HepG2 (cell line): ENCODE results near the gene GPR55. TPM values are rescaled to one million over a fixed set of nuclear protein-coding genes. Genes with fewer than 3 reads are reported as not detected.

Experiments
- ATAC-seq: fragments of 200-7000 bp; cut with Tn5 transposase; 3 replicates; pipeline ENCODE4 v1.9.1; 2020; ENCODE audit warnings: mild to moderate bottlenecking, moderate library complexity
- BruUV-seq: library from RNA; stranded (reverse); fragments of 400-500 nt; replicated peaks from 2 replicates; lab custom pipeline; 2021; lab: Mats Ljungman, UMichigan
- CTCF ChIA-PET: fragments of 300-600 bp; formaldehyde crosslinking; extraction: SDS; loops from one replicate; lab custom pipeline; 2021; ENCODE audit warnings: low total read pairs, inconsistent platforms, low intra/inter-chr PET ratio; lab: Yijun Ruan, JAX
- POLR2A ChIA-PET: fragments of 350-600 bp; sonication (Branson Sonifier 250); formaldehyde crosslinking; loops from one replicate; lab custom pipeline; 2020; ENCODE audit warnings: antibody characterized with exemption, inconsistent platforms; lab: Yijun Ruan, JAX
- DNase-seq: peaks from one replicate; pipeline ENCODE4 v3.0.0-alpha.2; 2015; ENCODE audit warnings: low spot score
- FAIRE-seq: peaks from 3 replicates; lab custom pipeline; 2011; peaks lifted over from hg19 to GRCh38; lab: Jason Lieb, UNC
- H2AFZ ChIP-seq: one replicate; pipeline ENCODE4 v1.6.1; 2011; ENCODE audit warnings: low read length, inconsistent platforms
- H3K27ac ChIP-seq: fragments of 300-600 bp; 3 replicates; pipeline ENCODE4 v1.8.0; 2011; ENCODE audit warnings: mixed run types, mild to moderate bottlenecking, mixed read lengths, low read length, inconsistent platforms; ENCODE audit not compliant: insufficient read depth; ENCODE audit errors: extremely low read length
- H3K27me3 ChIP-seq, 2 experiments: fragments of 200-600 bp in 1 of 2; 2 replicates in 1 of 2; 3 replicates in 1 of 2; pipeline versions ENCODE4 v1.6.0 to v1.8.0; 2011; ENCODE audit warnings: low read length in 2 of 2, mild to moderate bottlenecking in 2 of 2, moderate library complexity in 2 of 2, inconsistent platforms in 1 of 2; ENCODE audit not compliant: insufficient read depth in 2 of 2, control insufficient read depth in 1 of 2
- H3K36me3 ChIP-seq, 2 experiments: fragments of 200-600 bp in 1 of 2; replicated peaks in 1 of 2; 2 replicates in 1 of 2; 3 replicates in 1 of 2; pipeline versions ENCODE4 v1.5.1 to v1.8.0; 2011; ENCODE audit warnings: low read length in 2 of 2, inconsistent platforms in 1 of 2; ENCODE audit not compliant: insufficient read depth in 2 of 2, control insufficient read depth in 1 of 2
- H3K4me1 ChIP-seq: 2 replicates; pipeline ENCODE4 v1.5.1; 2012; ENCODE audit warnings: low read length, inconsistent platforms; ENCODE audit not compliant: insufficient read depth
- H3K4me2 ChIP-seq: 2 replicates; pipeline ENCODE4 v1.6.0; 2011; ENCODE audit warnings: low read depth, low read length, inconsistent platforms
- H3K4me3 ChIP-seq, 3 experiments: fragments of 200-600 bp in 1 of 3; sonication (generic), shearing (Covaris generic) in 1 of 3; replicated peaks in 1 of 3; 2 replicates each; pipeline ENCODE4 v1.5.1; 2011 to 2016; ENCODE audit warnings: low read length in 3 of 3, inconsistent platforms in 2 of 3, low read depth in 2 of 3, mild to moderate bottlenecking in 2 of 3, control low read depth in 1 of 3, mixed read lengths in 1 of 3; ENCODE audit not compliant: insufficient read depth in 1 of 3
- H3K79me2 ChIP-seq: one replicate; pipeline ENCODE4 v1.6.1; 2011; ENCODE audit warnings: low read length, inconsistent platforms; ENCODE audit not compliant: insufficient read depth
- H3K9ac ChIP-seq: 2 replicates; pipeline ENCODE4 v1.6.0; 2011; ENCODE audit warnings: mild to moderate bottlenecking, low read depth, low read length, inconsistent platforms; ENCODE audit not compliant: insufficient read depth
- H3K9me3 ChIP-seq: 2 replicates; pipeline ENCODE4 v1.5.1; 2012; ENCODE audit warnings: mild to moderate bottlenecking, low read length
- H4K20me1 ChIP-seq: 2 replicates; pipeline ENCODE4 v1.6.0; 2011; ENCODE audit warnings: inconsistent platforms, mild to moderate bottlenecking, low read length, moderate library complexity; ENCODE audit not compliant: insufficient read depth
- E2F5 ChIP-seq: sonication (generic); formaldehyde crosslinking; conservative IDR thresholded peaks from 2 replicates; pipeline ENCODE4 v1.4.0; 2020; ENCODE audit warnings: missing genetic modification reagents
- GATAD1 ChIP-seq: IDR thresholded peaks from 2 replicates; pipeline ENCODE4 v1.6.1; 2016; ENCODE audit warnings: missing genetic modification reagents, missing compliant biosample characterization
- KDM6A ChIP-seq: IDR thresholded peaks from 2 replicates; pipeline ENCODE4 v1.6.1; 2016; ENCODE audit warnings: low read depth
- MXD4 ChIP-seq: IDR thresholded peaks from 2 replicates; pipeline ENCODE4 v1.6.1; 2016; ENCODE audit warnings: mild to moderate bottlenecking, missing biosample characterization, missing genetic modification reagents
- NFYC ChIP-seq: IDR thresholded peaks from 2 replicates; pipeline ENCODE4 v1.6.1; 2016; ENCODE audit warnings: missing genetic modification reagents, missing compliant biosample characterization
- NR2F2 ChIP-seq: IDR thresholded peaks from 2 replicates; pipeline ENCODE4 v1.6.1; 2012; ENCODE audit warnings: low read depth, inconsistent platforms, borderline replicate concordance
- NR2F6 ChIP-seq, 2 experiments: IDR thresholded peaks; 2 replicates each; pipeline ENCODE4 v1.6.1; 2016; ENCODE audit warnings: antibody characterized with exemption in 1 of 2, mild to moderate bottlenecking in 1 of 2
- RXRB ChIP-seq: IDR thresholded peaks from 2 replicates; pipeline ENCODE4 v1.6.1; 2016; ENCODE audit warnings: borderline replicate concordance, missing genetic modification reagents, missing compliant biosample characterization
- ZBTB38 ChIP-seq: sonication (generic); formaldehyde crosslinking; IDR thresholded peaks from 2 replicates; pipeline ENCODE4 v1.5.1; 2020; ENCODE audit warnings: mild to moderate bottlenecking, missing genetic modification reagents
- ZFYVE20 ChIP-seq: sonication (generic); formaldehyde crosslinking; IDR thresholded peaks from 2 replicates; pipeline ENCODE4 v1.8.0; 2023; ENCODE audit warnings: low read depth, mild to moderate bottlenecking, moderate library complexity, missing genetic modification reagents, borderline replicate concordance
- ZNF556 ChIP-seq: sonication (generic); formaldehyde crosslinking; IDR thresholded peaks from 2 replicates; pipeline ENCODE4 v1.4.0; 2020; ENCODE audit warnings: mild to moderate bottlenecking, missing genetic modification reagents, borderline replicate concordance
- ZNF557 ChIP-seq: sonication (generic); formaldehyde crosslinking; IDR thresholded peaks from 2 replicates; pipeline ENCODE4 v1.4.0; 2020; ENCODE audit warnings: missing genetic modification reagents
- ZNF567 ChIP-seq: sonication (generic); formaldehyde crosslinking; IDR thresholded peaks from 2 replicates; pipeline ENCODE4 v1.8.1; 2023; ENCODE audit warnings: mild to moderate bottlenecking, missing genetic modification reagents, borderline replicate concordance
- WGBS: methylation state at CpG from one replicate; pipeline ENCODE4 v1.1.6; 2017; ENCODE audit warnings: low lambda C conversion rate; 5-methylcytosine and 5-hydroxymethylcytosine counted together
- in situ Hi-C: cut with HindIII; loops from 2 replicates; pipeline ENCODE4 v1.10.0; 2017; ENCODE audit warnings: low pct_unique_long_range_greater_than_20kb; ENCODE audit not compliant: extremely low pct_ligation_motif_present
- intact Hi-C: fragments of 100-400 bp; cut with micrococcal nuclease; formaldehyde crosslinking; loops from one replicate; pipeline ENCODE4 v1.10.0; 2022; ENCODE audit not compliant: unreplicated experiment
- polyA plus RNA-seq, 8 experiments: library from polyadenylated mRNA; depleted of rRNA in 3 of 8; stranded (reverse) in 7 of 8; unstranded in 1 of 8; fragments of >200 nt; fragmentation: Illumina TruSeq in 4 of 8; extraction: Trizol in 4 of 8; gene quantifications; 2 replicates each; pipeline versions ENCODE4 v1.2.1 to v1.2.3, GENCODE V29; 2011 to 2016; ENCODE audit warnings: low read depth in 4 of 8, missing spikeins in 1 of 8, mixed read lengths in 1 of 8; ENCODE audit not compliant: insufficient read depth in 1 of 8
- total RNA-seq, 5 experiments: library from RNA; depleted of rRNA; stranded (reverse); fragments of >200 nt; fragmentation: Illumina TruSeq; extraction: Trizol; gene quantifications; 2 replicates each; pipeline ENCODE4 v1.2.3, GENCODE V29; 2016; ENCODE audit warnings: low read depth in 1 of 5
- TF ChIP-seq, protein P1 (sequence below), 2 experiments: sonication (generic) in 1 of 2; formaldehyde crosslinking in 1 of 2; IDR thresholded peaks; 2 replicates each; pipeline versions ENCODE4 v1.5.1 to v1.6.1; 2011 to 2020; ENCODE audit warnings: borderline replicate concordance in 1 of 2, low read depth in 1 of 2, low read length in 1 of 2, mild to moderate bottlenecking in 1 of 2, missing genetic modification reagents in 1 of 2, moderate library complexity in 1 of 2
- TF ChIP-seq, protein P2 (sequence below): sonication (generic); formaldehyde crosslinking; IDR thresholded peaks from 2 replicates; pipeline ENCODE4 v1.5.0; 2020; ENCODE audit warnings: mild to moderate bottlenecking, missing genetic modification reagents, moderate library complexity

The GPR55 gene
- total and polyA plus RNA-seq, 2 of the 13 experiments (the other 11 are each of a cell fraction or from before 2014, with no cell fraction given): not detected

DNA sequence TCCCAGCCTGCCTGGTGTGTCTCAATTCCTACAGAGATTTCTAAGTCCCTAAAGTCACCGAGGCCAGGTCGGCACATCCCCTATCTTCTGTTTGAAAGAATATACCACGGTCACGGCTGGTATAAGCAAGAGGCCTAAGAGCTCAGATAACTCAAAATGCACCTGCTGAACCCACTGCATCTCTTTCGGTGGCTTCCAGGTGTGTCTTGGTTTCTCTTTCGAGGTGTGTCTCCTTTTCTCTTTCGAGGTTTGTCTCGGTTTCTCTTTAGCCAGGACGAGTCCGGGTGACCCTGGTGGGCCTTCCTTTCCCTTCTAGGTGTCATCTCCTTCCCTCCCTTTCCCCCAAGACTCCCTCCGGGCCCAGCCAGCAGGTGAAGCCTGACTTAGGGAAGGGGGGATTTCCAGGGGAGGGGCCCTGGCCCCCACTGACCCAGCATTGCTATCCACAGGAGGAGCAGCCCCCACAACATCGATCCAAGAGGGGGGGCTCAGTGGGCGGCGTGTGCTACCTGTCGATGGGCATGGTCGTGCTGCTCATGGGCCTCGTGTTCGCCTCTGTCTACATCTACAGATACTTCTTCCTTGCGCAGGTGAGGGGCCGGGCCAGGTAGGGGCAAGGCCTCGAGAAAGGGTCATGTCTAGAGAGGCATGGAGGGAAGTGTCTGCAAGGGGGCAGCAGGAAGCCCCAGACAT is 51.9 kb downstream of the GPR55 start (continued):
- TF ChIP-seq, protein P1, sequence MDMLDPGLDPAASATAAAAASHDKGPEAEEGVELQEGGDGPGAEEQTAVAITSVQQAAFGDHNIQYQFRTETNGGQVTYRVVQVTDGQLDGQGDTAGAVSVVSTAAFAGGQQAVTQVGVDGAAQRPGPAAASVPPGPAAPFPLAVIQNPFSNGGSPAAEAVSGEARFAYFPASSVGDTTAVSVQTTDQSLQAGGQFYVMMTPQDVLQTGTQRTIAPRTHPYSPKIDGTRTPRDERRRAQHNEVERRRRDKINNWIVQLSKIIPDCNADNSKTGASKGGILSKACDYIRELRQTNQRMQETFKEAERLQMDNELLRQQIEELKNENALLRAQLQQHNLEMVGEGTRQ (IDR thresholded peaks at IDR 0.05; ENCODE audit: low read depth, low read length): no peak
- TF ChIP-seq, protein P1 (CRISPR knock-in tag; IDR thresholded peaks at IDR 0.05; ENCODE audit: borderline replicate concordance): no peak
- TF ChIP-seq MXD4 (CRISPR knock-in tag): no peak
- TF ChIP-seq ZNF556 (CRISPR knock-in tag): no peak
- no peak for TF ChIP-seq NR2F6 (IDR thresholded peaks at IDR 0.05)
- no peak for TF ChIP-seq NR2F6 (CRISPR knock-in tag; IDR thresholded peaks at IDR 0.05)

DNA sequence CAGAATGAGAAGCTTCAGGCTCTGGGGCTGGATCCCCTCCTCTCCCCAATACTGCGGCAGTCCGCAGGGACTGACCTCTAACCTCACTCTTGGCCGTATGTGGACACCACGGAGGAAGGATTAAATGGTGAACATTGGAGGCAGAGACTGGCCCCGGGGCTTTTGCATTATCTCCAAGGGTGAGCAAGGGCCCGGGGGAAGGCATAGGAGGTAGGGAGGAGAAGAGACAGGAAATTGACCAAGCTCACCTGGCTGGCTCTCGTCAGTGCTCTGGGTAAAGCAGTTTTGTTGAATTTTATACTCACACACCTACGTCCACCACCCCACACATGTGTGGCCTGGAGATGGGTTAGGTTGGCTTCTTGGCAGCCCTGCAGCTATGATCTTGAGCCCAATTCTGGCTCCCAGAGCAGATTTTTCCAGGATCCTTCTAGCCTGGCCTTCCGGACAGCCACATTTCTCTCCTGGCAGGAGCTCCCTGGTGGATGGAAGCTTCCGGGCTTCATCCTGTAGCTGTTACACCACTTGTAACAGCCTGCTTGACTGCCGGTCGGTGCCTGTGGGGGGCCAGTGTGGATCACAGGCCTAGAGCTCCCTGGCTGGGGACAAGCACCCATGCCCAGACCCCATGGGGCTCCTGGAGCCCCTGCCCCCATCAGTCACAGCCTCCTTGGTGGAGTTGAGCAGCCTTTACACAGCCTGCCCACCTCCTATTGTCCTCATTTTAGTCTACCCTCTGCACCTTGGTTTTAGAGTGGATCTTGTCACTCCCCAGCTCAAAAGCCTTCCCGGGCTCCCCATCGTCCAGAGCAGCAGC is 52.7 kb downstream of the GPR55 start:
- ATAC-seq (no peak), FAIRE-seq (no peak), DNase-seq (no peak)
- intact Hi-C loops: no loop called here
- WGBS: 94% methylated on average over 14 of the region's 14 CpGs
- no peak overlapping the region for H3K4me3 ChIP-seq
- H3K36me3 ChIP-seq: peaks cover 8 to 19% of the 10 kb centered on the region in 2 experiments; a peak in 3 of 5 replicates
- no peak overlapping the region for H3K4me2 ChIP-seq
- peaks cover 6% of the 10 kb centered on the region; the same call in 1 of the 2 replicates for H4K20me1 ChIP-seq
- H2AFZ ChIP-seq: no peak overlapping the region
- in situ Hi-C loops: no loop called here
- BruUV-seq: no TSS peak
- no peaks in the 10 kb centered on the region for H3K79me2 ChIP-seq
- H3K27me3 ChIP-seq: no peaks in the 10 kb centered on the region
- POLR2A ChIA-PET: no interaction called here
- H3K4me1 ChIP-seq: peaks cover 6% of the 10 kb centered on the region; the same call in 1 of the 2 replicates
- H3K27ac ChIP-seq: no peak overlapping the region
- H3K9me3 ChIP-seq: no peaks in the 10 kb centered on the region
- no peak overlapping the region for H3K9ac ChIP-seq
- CTCF ChIA-PET: no interaction called here
- TF ChIP-seq KDM6A (CRISPR knock-in tag) (no peak), ZFYVE20 (CRISPR knock-in tag) (no peak), ZNF557 (CRISPR knock-in tag) (no peak), NR2F2 (no peak), NFYC (CRISPR knock-in tag) (no peak), E2F5 (CRISPR knock-in tag) (no peak), GATAD1 (no peak), ZNF567 (no peak), ZBTB38 (CRISPR knock-in tag) (no peak), RXRB (CRISPR knock-in tag) (no peak)
- TF ChIP-seq, protein P2, sequence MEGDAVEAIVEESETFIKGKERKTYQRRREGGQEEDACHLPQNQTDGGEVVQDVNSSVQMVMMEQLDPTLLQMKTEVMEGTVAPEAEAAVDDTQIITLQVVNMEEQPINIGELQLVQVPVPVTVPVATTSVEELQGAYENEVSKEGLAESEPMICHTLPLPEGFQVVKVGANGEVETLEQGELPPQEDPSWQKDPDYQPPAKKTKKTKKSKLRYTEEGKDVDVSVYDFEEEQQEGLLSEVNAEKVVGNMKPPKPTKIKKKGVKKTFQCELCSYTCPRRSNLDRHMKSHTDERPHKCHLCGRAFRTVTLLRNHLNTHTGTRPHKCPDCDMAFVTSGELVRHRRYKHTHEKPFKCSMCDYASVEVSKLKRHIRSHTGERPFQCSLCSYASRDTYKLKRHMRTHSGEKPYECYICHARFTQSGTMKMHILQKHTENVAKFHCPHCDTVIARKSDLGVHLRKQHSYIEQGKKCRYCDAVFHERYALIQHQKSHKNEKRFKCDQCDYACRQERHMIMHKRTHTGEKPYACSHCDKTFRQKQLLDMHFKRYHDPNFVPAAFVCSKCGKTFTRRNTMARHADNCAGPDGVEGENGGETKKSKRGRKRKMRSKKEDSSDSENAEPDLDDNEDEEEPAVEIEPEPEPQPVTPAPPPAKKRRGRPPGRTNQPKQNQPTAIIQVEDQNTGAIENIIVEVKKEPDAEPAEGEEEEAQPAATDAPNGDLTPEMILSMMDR: no peak
